A549 treated with ZK216348 at 1 μM for 4 hours (cell line): ENCODE measurements around the gene SPPL2C. TPM values are rescaled to one million over a fixed set of nuclear protein-coding genes. Genes with fewer than 3 reads are reported as not detected.

Experiments
- total RNA-seq: library from RNA; stranded (reverse); fragments of 200-300 nt; extraction: Qiagen RNA extraction; gene quantifications from 5 replicates; pipeline ENCODE4 v1.2.3, GENCODE V29; 2022; ENCODE audit warnings: low read depth

The SPPL2C gene, protein sequence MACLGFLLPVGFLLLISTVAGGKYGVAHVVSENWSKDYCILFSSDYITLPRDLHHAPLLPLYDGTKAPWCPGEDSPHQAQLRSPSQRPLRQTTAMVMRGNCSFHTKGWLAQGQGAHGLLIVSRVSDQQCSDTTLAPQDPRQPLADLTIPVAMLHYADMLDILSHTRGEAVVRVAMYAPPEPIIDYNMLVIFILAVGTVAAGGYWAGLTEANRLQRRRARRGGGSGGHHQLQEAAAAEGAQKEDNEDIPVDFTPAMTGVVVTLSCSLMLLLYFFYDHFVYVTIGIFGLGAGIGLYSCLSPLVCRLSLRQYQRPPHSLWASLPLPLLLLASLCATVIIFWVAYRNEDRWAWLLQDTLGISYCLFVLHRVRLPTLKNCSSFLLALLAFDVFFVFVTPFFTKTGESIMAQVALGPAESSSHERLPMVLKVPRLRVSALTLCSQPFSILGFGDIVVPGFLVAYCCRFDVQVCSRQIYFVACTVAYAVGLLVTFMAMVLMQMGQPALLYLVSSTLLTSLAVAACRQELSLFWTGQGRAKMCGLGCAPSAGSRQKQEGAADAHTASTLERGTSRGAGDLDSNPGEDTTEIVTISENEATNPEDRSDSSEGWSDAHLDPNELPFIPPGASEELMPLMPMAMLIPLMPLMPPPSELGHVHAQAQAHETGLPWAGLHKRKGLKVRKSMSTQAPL
- not detected in 5 replicates for total RNA-seq

DNA sequence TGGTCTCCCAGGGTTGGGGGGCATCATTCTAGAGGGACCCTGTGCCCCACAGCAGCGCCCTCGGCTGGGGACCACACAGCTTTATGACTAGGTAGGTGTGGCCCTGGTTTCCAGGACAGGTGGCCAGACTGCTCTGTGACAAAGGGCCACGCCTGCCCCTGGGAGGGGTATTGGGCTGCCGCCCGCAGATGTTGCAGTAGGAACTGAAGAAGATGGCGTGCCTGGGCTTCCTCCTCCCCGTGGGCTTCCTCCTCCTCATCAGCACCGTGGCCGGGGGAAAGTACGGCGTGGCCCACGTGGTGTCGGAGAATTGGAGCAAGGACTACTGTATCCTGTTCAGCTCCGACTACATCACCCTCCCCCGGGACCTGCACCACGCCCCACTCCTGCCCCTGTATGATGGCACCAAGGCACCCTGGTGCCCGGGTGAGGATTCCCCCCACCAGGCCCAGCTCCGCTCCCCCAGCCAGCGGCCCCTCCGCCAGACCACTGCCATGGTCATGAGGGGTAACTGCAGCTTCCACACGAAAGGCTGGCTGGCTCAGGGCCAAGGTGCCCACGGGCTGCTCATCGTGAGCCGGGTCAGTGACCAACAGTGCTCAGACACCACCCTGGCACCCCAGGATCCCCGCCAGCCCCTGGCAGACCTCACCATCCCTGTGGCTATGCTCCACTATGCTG lies at the start of gene SPPL2C:
TSS of gene SPPL2C (plus strand) at position 187 of the 681 bp plus-strand sequence. CDS start at position 213, 26 bp downstream.

DNA sequence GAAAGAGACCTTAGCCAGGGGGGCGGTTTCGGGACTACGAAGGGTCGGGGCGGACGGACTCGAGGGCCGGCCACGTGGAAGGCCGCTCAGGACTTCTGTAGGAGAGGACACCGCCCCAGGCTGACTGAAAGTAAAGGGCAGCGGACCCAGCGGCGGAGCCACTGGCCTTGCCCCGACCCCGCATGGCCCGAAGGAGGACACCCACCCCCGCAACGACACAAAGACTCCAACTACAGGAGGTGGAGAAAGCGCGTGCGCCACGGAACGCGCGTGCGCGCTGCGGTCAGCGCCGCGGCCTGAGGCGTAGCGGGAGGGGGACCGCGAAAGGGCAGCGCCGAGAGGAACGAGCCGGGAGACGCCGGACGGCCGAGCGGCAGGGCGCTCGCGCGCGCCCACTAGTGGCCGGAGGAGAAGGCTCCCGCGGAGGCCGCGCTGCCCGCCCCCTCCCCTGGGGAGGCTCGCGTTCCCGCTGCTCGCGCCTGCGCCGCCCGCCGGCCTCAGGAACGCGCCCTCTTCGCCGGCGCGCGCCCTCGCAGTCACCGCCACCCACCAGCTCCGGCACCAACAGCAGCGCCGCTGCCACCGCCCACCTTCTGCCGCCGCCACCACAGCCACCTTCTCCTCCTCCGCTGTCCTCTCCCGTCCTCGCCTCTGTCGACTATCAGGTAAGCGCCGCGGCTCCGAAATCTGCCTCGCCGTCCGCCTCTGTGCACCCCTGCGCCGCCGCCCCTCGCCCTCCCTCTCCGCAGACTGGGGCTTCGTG lies 49.5 kb downstream of the SPPL2C start, which contains the start of gene MAPT:
TSS of gene MAPT (plus strand) at position 533 of the 763 bp plus-strand sequence. CDS start 67,784 bp downstream, outside the sequence.

Other genes starting within 250 kb of the SPPL2C start
- 0.14 to 0.75 TPM in 2 of 5 replicates, not detected in the others for gene CRHR1, start 60.6 kb upstream of the SPPL2C start, total RNA-seq
- 1.0 to 2.5 TPM (median 1.7 TPM) in 5 replicates for gene MAPT, start 49.7 kb downstream of the SPPL2C start, total RNA-seq
- gene STH, start 154.4 kb downstream of the SPPL2C start, total RNA-seq: not detected in 5 replicates